HG03060 (cell line): Measurements from ENCODE around the gene PNLIPRP1.

Experiments used
- ATAC-seq: cut with Tn5 transposase; IDR thresholded peaks from one replicate; pipeline ENCODE4 v1.9.1; 2021; ENCODE audit warnings: low read depth, moderate number of reproducible peaks; ENCODE audit not compliant: unreplicated experiment

The PNLIPRP1 gene

DNA sequence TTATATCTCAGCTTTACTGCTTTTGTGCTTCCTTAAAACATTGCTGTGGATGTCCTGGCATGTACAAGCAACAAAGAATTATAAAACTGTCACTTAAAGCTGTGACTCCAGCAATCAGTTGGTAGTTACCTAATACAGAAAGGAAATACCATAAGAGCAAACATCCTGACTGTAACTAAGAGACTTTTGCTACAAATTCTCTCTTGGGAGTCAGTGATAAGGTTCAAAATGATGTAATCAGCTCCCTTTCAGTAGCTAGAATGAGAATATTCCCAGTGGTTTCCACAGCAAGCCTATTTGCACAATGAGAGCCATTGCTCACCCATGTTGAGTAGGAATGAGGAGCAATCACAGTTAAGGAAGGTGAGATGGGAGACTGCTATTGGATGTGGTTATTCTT lies 7.6 kb downstream of the PNLIPRP1 start:
- ATAC-seq: no peak

DNA sequence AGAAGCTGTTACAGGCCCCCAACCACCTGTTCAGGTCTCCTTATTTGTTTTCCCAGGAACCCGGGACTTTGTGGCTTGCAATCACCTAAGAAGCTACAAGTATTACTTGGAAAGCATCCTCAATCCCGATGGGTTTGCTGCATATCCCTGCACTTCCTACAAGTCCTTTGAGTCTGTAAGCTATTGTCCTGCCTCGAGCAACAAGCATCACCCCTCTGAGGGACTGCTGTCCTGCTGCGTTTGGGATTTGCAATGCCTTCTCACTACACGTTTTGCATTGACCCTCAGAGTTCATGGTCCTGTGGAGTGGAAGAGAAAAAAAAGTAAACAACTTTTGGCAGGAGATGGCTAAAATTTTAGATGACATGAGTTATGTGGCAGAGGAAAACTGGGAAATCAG lies 9.2 kb downstream of the PNLIPRP1 start:
- ATAC-seq: no peak

GRCh38 chr10:116602648-116603400 lies 12.1 kb downstream of the PNLIPRP1 start:
- ATAC-seq: no peak

DNA sequence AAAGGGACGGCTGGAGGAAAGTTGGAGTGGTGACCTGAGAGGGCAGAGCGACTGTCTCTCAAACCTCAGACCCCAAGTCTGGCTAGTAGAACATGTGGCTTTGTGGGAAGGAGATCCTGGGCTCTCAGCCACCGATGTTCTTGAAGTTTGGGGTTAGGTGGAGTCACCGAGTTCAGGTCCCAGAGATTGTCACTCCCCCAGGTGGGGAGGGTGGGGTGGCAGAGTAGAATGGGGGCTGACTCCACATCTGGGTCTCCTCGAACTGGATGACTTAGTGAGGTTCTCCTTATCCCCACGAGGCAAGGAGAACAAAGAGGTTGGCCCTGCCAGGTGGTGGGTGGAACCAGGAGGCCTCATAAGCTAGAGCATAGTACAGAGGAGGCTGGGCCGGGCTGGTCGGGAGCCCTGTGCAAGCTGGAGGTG lies 15.3 kb downstream of the PNLIPRP1 start:
- no peak for ATAC-seq

DNA sequence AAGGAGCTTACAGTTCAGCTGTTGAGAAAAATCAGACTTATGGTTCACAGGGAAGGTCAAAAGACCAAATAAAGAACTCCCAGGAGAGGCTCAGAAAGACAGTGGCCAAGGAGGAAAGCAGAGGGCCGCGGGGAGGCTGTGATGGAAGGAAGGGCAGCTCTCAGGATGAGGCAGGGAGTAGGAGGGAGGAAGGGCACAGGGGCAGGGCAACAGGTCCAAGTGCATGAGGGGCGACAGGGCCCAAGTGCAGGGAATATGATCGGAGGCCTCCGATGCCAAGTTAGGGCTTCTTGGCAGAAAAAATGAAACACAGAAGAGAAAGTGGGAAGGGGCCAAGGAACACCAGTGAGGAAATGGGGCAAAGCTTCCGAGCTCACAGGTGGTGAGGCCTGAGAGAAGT lies 16.6 kb downstream of the PNLIPRP1 start:
- no peak for ATAC-seq

GRCh38 chr10:116608686-116609594 lies 18.2 kb downstream of the PNLIPRP1 start:
- ATAC-seq: no peak

DNA sequence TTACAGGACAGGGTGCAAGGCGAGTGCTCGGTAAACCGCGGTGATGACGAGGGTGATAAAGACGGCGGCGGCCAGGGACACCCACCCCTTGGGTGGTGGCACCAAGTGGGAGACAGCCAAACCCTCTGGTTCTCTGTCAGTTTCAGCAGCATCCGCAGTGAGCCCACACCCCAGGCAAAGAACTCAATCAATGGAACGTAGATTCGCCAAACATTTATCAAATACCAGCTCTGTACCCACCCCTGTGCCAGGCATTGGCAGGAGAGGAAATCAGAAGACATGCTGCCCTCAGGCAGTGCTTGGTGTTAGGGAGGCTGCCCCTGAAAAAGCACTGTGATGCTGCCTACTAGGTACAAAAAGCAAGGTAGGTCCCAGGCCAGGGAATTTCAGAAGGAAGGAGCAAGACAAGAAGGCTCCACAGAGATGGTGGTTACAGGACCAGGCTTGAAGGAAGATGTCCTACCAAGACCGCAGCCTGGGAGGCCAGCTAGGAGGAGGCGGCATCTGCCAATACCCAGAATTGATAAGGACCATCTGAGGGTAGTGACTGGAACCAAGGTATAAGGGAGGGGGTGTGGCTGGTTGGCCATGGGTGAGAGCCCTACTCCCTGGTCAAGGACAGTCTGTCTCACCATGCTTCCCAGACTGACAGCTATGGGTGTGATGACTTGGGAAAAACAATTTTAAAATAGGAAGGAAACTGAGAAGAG lies 19.8 kb downstream of the PNLIPRP1 start:
- ATAC-seq: no peak

GRCh38 chr10:116611153-116611545 lies 20.4 kb downstream of the PNLIPRP1 start:
- ATAC-seq: no peak

- no peak for ATAC-seq
Measured at GRCh38 chr10:116612107-116612769, 21.5 kb downstream of the PNLIPRP1 start.

DNA sequence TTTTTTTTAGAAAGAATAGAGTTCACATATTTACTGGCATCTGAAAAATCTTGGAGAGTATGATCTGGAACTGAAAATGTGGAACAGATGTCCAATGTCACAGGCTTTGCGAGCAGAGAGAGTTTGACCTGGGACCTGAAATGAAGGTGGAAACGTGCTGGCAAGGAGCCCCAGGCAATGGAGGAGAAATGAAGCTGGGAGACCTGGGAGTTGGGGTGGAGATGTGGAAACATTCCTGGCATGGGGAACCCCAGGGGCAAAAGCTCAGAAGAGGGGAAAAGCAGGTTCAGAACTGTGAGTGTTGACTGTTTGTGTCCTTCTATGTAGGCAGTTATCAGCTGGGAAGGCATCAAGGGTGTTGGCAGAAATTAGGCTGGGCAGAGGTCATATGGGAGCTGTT lies 22.7 kb downstream of the PNLIPRP1 start:
- ATAC-seq: no peak

- ATAC-seq: no peak
Measured at GRCh38 chr10:116614796-116615195, 24.0 kb downstream of the PNLIPRP1 start.

- ATAC-seq: no peak
Measured at GRCh38 chr10:116615199-116615776, 24.5 kb downstream of the PNLIPRP1 start.

DNA sequence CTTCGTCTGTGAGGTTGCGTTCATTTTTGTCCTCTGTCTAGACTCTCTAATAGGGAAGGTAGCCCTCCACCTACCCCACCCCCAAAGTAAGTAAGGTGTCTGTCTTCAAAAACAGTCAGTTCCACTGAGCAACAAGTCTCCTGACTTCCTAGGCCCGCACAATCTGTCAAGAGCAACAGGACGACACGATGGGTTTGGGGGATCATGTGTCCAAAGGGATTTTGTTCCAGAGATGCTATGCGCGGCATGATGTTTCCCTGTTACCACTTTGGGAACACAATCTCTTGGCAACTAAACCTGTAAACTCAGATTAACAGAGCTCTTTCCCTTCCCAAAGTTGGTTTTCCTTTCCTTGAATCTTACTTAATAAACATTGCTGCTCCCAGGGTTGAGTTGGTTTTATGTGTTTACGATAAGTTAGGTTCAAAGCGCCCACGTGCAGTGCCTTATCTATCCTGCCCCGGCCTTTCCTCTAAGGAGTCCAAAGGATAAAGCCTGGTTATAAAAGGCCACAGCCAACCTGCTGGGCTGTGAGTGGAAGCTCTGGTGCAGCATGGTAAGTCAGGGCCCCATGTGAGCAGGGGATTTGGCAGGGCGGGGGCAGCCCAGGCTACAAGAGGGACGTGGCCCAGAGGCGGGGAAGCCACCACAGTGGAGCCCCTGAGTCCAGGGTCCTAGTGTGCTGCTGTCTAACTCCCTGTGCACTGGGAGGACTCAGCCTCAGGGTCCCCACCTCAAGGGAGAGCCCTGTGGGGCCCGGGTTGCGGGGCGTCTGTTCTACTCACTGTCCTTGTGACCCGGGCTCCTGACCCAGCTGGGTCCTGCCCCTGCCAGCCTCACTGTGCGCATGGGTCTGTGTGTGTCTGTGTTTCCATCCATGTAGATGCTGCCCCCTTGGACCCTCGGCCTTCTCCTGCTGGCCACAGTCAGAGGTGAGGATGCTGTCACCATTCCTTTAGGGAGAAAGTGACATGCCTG lies 30.0 kb downstream of the PNLIPRP1 start, which contains the start of gene PNLIPRP2:
TSS of gene PNLIPRP2 (plus strand) at position 531 of the 978 bp plus-strand sequence.
- ATAC-seq: no peak

GRCh38 chr10:116621476-116621875 lies 30.7 kb downstream of the PNLIPRP1 start:
- no peak for ATAC-seq

DNA sequence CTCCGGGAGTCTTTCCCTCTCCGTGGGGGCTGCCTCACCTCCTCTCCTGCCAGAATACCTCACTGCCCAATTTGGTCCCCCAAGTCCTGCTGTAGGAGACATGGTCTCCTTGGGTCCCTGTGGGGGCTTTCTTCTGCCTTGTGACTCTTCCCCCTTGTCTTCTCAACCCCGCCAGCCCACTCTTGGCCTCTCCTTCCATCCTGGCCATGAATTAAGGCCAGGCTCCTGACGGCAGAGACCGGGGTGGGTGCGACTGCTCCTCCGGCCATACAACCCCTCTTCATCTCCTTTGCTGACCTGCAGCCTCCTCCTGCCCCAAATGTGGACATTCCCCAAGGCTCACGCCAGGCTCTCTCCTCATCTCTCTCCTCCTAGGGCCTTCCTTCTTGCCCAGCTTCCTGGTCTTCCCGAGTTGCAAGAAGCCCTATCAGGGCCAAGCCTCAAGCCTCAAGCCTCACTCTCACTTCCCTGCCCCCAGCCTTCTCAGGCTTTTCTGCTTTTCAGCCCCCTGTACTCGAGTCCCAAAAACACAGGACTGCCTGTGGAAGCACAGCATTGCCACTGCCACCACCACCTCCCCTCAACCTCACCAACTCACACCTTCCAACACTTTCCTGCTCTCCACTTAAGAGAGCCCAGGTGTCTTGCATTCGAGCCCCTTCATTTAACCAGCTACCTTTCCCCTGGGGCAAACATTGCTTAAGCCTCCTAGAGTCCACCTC lies 31.3 kb downstream of the PNLIPRP1 start:
- ATAC-seq: no peak

DNA sequence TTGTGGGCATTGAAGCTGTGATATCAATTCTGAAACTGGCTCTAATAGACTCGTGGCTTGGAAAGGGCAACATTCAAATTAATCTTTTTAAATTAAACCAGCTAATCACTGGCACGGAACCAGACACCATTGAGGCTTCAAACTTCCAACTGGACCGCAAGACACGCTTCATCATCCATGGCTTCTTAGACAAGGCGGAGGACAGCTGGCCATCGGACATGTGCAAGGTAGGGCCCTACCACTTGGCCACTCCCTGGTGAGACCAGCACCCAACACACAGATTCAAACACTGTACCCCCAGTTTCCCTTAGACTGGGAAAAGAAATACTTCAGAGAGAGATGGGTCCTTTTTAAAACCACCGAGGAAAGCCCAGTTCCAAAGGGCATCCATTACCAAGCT lies 35.1 kb downstream of the PNLIPRP1 start:
- no peak for ATAC-seq

DNA sequence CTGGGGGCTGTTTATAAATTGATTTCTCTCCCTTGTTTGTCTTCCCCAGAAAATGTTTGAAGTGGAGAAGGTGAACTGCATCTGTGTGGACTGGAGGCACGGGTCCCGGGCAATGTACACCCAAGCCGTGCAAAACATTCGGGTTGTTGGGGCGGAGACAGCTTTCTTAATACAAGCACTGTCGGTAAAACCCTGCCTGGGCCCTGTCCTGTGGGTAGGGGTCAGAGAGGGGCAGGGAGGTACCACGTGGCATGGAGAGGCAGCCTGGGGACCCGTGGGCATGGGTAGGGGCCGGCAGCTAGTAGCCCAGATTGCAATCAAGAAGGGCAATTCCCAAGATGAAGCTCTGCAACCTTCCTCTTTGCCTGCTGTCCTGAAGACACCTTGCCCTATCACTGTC lies 36.1 kb downstream of the PNLIPRP1 start:
- ATAC-seq: no peak

- ATAC-seq: no peak
Measured at GRCh38 chr10:116627386-116627933, 36.7 kb downstream of the PNLIPRP1 start.
